Peyer's patch (tissue), 4 donors: ENCODE measurements around the gene AGER. TPM values are rescaled to one million over a fixed set of nuclear protein-coding genes. Genes with fewer than 3 reads are reported as not detected.

Source experiments
- DNase-seq, 3 donors: peaks; one replicate each; pipeline ENCODE4 v3.0.0-alpha.2; 2017 to 2019
- H3K27ac ChIP-seq, 4 donors: fragments of 200-600 bp; sonication (generic); one replicate each; pipeline ENCODE4 v1.5.1; 2016 to 2019
- H3K27me3 ChIP-seq, 2 donors: fragments of 200-600 bp; sonication (generic); one replicate each; pipeline ENCODE4 v1.5.1; 2019
- H3K36me3 ChIP-seq, 3 donors: fragments of 200-600 bp; sonication (generic); one replicate each; pipeline ENCODE4 v1.5.1; 2016 to 2019
- H3K4me1 ChIP-seq, 4 donors: fragments of 200-600 bp; sonication (generic); one replicate each; pipeline ENCODE4 v1.5.1; 2016 to 2019
- H3K4me3 ChIP-seq, 4 donors: fragments of 200-600 bp; sonication (generic); 1 replicate in 3 of 4; 2 replicates in 1 of 4; pipeline ENCODE4 v1.5.1; 2016 to 2019; ENCODE audit warnings: mild to moderate bottlenecking in 1 of 4
- H3K9me3 ChIP-seq, 4 donors: fragments of 200-600 bp; sonication (generic); one replicate each; pipeline ENCODE4 v1.5.1; 2016 to 2019; ENCODE audit warnings: mild to moderate bottlenecking in 1 of 4
- CTCF ChIP-seq, 6 experiments: fragments of 450-650 bp in 4 of 6; fragments of 200-600 bp in 2 of 6; sonication (generic) in 1 of 6; IDR thresholded peaks; one replicate each; pipeline ENCODE4 v1.5.1; 2017 to 2019; ENCODE audit warnings: antibody characterized with exemption in 6 of 6, mild to moderate bottlenecking in 3 of 6, moderate library complexity in 1 of 6
- POLR2A ChIP-seq, 2 donors: fragments of 450-650 bp; IDR thresholded peaks; one replicate each; pipeline ENCODE4 v1.5.1; 2017; ENCODE audit warnings: antibody characterized with exemption in 2 of 2, mild to moderate bottlenecking in 2 of 2, moderate library complexity in 2 of 2
- total RNA-seq, 4 donors: library from RNA; depleted of rRNA; stranded (reverse); fragments of >200 nt; gene quantifications; one replicate each; pipeline ENCODE4 v1.1.0, GENCODE V29; 2016

The AGER gene
- total RNA-seq, 4 donors from 2014 or later = 2.8 to 31.4 (median 9.2) TPM

- no peak for DNase-seq
Observed at GRCh38 chr6:32176476-32177182, 7.4 kb downstream of the AGER start.

GRCh38 chr6:32175711-32176475, 8.2 kb downstream of the AGER start, which contains the start of gene AGPAT1:
TSS of gene AGPAT1 (minus strand) at chr6:32176084. CDS start at chr6:32171496, 4,588 bp downstream.
- Histone ChIP-seq H3K27me3 (no peaks in the 10 kb centered on the region), H3K9me3 (no peaks in the 10 kb centered on the region), H3K36me3 (peaks cover 0 to 17% (median 0%) of the 10 kb centered on the region in 3 donors), H3K4me3 (peak within 1 kb of the TSS; percentile 50 to 95 (median 76)), H3K4me1 (peaks cover 0 to 37% (median 13%) of the 10 kb centered on the region in 4 donors), H3K27ac (peak within 1 kb of the TSS; percentile 88 to 98 (median 94))
- peak; percentile 26 to 71 for TF ChIP-seq POLR2A (IDR thresholded peaks at IDR 0.05)
- TF ChIP-seq CTCF (IDR thresholded peaks at IDR 0.05) = no peak
- peak; percentile 93 to 99 (median 97) for DNase-seq

More at GRCh38 chr6:32176476-32177182, 7.4 kb downstream of the AGER start:
- Histone ChIP-seq H3K27ac (peak overlapping the region; percentile 88 to 98 (median 94)), H3K27me3 (no peaks in the 10 kb centered on the region), H3K4me3 (peak overlapping the region; percentile 50 to 95 (median 76)), H3K9me3 (no peaks in the 10 kb centered on the region), H3K36me3 (peaks cover 0 to 21% (median 0%) of the 10 kb centered on the region in 3 donors), H3K4me1 (peaks cover 0 to 45% (median 13%) of the 10 kb centered on the region in 4 donors)
- TF ChIP-seq POLR2A (IDR thresholded peaks at IDR 0.05) = no peak
- no peak for TF ChIP-seq CTCF (IDR thresholded peaks at IDR 0.05)

- Histone ChIP-seq H3K27ac (peak overlapping the region; percentile 88 to 98 (median 94)), H3K9me3 (no peaks in the 10 kb centered on the region), H3K36me3 (peaks cover 0 to 17% (median 0%) of the 10 kb centered on the region in 3 donors), H3K27me3 (no peaks in the 10 kb centered on the region), H3K4me3 (peak overlapping the region; percentile 50 to 95 (median 76)), H3K4me1 (peaks cover 0 to 36% (median 13%) of the 10 kb centered on the region in 4 donors)
- TF ChIP-seq POLR2A (IDR thresholded peaks at IDR 0.05) (no peak), CTCF (IDR thresholded peaks at IDR 0.05) (no peak)
- no peak for DNase-seq
Observed at GRCh38 chr6:32175322-32175710, 8.7 kb downstream of the AGER start.

GRCh38 chr6:32174416-32174815, 9.6 kb downstream of the AGER start:
- Histone ChIP-seq H3K4me3 (no peak overlapping the region), H3K27me3 (no peaks in the 10 kb centered on the region), H3K4me1 (peaks cover 0 to 28% (median 13%) of the 10 kb centered on the region in 4 donors), H3K27ac (no peak overlapping the region), H3K36me3 (peaks cover 0 to 18% (median 0%) of the 10 kb centered on the region in 3 donors), H3K9me3 (no peaks in the 10 kb centered on the region)
- TF ChIP-seq POLR2A (IDR thresholded peaks at IDR 0.05) = no peak
- TF ChIP-seq CTCF (IDR thresholded peaks at IDR 0.05) = no peak
- no peak for DNase-seq

GRCh38 chr6:32173051-32173727, 10.9 kb downstream of the AGER start:
- Histone ChIP-seq H3K27me3 (no peaks in the 10 kb centered on the region), H3K36me3 (peaks cover 0 to 25% (median 0%) of the 10 kb centered on the region in 3 donors), H3K27ac (no peak overlapping the region), H3K4me1 (peaks cover 0 to 22% (median 7%) of the 10 kb centered on the region in 4 donors), H3K4me3 (no peak overlapping the region), H3K9me3 (no peaks in the 10 kb centered on the region)
- no peak for DNase-seq
- TF ChIP-seq CTCF (IDR thresholded peaks at IDR 0.05) (no peak), POLR2A (IDR thresholded peaks at IDR 0.05) (no peak)
